Measurements from ENCODE around the gene MYO1G.

The MYO1G gene

DNA sequence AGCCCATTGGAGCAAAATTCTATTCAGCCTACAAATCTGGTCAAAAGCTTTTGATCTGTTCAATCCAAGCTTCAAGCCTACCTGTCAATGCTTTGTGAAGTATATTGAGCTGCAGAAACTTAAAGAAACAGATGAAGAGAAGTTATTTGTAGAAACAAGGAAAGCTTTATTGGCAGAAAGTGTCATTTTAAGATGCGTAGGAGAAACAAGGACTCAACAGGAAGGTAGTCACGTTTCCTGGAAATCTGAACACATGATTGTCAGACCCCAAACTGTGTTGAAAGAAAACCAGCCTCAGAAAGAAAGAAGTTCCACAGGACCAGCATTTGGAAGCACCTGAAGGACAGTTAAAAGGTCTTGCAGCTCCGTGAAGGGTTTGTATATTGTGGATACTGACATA is 58.7 kb downstream of the MYO1G start (continued):
- TF ChIP-seq, protein P1, sequence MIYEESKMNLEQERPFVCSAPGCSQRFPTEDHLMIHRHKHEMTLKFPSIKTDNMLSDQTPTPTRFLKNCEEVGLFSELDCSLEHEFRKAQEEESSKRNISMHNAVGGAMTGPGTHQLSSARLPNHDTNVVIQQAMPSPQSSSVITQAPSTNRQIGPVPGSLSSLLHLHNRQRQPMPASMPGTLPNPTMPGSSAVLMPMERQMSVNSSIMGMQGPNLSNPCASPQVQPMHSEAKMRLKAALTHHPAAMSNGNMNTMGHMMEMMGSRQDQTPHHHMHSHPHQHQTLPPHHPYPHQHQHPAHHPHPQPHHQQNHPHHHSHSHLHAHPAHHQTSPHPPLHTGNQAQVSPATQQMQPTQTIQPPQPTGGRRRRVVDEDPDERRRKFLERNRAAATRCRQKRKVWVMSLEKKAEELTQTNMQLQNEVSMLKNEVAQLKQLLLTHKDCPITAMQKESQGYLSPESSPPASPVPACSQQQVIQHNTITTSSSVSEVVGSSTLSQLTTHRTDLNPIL (CRISPR knock-in tag; IDR thresholded peaks at IDR 0.05; ENCODE audit: low read depth) = no peak
- TF ChIP-seq, protein P2, sequence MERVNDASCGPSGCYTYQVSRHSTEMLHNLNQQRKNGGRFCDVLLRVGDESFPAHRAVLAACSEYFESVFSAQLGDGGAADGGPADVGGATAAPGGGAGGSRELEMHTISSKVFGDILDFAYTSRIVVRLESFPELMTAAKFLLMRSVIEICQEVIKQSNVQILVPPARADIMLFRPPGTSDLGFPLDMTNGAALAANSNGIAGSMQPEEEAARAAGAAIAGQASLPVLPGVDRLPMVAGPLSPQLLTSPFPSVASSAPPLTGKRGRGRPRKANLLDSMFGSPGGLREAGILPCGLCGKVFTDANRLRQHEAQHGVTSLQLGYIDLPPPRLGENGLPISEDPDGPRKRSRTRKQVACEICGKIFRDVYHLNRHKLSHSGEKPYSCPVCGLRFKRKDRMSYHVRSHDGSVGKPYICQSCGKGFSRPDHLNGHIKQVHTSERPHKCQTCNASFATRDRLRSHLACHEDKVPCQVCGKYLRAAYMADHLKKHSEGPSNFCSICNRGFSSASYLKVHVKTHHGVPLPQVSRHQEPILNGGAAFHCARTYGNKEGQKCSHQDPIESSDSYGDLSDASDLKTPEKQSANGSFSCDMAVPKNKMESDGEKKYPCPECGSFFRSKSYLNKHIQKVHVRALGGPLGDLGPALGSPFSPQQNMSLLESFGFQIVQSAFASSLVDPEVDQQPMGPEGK (CRISPR knock-in tag; IDR thresholded peaks at IDR 0.05; ENCODE audit: borderline replicate concordance) = no peak

DNA sequence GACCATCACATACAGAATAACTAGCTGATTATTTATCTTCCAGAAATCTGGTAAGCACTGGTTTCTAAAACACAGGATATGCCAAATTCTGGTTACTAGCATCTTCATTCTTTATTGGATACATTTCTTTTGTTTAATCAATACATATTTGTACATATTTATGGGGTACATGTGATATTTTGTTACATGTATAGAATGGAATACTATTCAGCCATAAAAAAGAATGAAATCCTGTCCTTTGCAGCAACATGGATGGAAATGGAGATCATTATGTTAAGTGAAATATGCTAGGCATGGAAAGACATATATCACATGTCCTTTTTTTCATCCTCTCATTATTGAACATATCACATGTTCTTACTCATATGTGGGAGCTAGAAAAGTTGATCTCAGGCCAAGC is 60.8 kb downstream of the MYO1G start:
- no peak for TF ChIP-seq CSDC2 (CRISPR knock-in tag; IDR thresholded peaks at IDR 0.05)
- TF ChIP-seq, protein P3, sequence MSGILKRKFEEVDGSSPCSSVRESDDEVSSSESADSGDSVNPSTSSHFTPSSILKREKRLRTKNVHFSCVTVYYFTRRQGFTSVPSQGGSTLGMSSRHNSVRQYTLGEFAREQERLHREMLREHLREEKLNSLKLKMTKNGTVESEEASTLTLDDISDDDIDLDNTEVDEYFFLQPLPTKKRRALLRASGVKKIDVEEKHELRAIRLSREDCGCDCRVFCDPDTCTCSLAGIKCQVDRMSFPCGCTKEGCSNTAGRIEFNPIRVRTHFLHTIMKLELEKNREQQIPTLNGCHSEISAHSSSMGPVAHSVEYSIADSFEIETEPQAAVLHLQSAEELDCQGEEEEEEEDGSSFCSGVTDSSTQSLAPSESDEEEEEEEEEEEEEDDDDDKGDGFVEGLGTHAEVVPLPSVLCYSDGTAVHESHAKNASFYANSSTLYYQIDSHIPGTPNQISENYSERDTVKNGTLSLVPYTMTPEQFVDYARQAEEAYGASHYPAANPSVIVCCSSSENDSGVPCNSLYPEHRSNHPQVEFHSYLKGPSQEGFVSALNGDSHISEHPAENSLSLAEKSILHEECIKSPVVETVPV (CRISPR knock-in tag; IDR thresholded peaks at IDR 0.05) = no peak
- TF ChIP-seq OSR1 (CRISPR knock-in tag; IDR thresholded peaks at IDR 0.05) = no peak
- TF ChIP-seq ZNF70 (CRISPR knock-in tag; IDR thresholded peaks at IDR 0.05) = no peak
- no peak for TF ChIP-seq ZFP3 (CRISPR knock-in tag; IDR thresholded peaks at IDR 0.05)
- TF ChIP-seq TOX (CRISPR knock-in tag; IDR thresholded peaks at IDR 0.05; ENCODE audit: borderline replicate concordance) = no peak
- TF ChIP-seq ZNF565 (CRISPR knock-in tag; conservative IDR thresholded peaks at IDR 0.05; ENCODE audit: low read depth) = no peak
- no peak for TF ChIP-seq ZC3H10 (CRISPR knock-in tag; IDR thresholded peaks at IDR 0.05)
- no peak for TF ChIP-seq ESRRG (CRISPR knock-in tag; IDR thresholded peaks at IDR 0.05)
- TF ChIP-seq TCF4 (CRISPR knock-in tag; IDR thresholded peaks at IDR 0.05; ENCODE audit: borderline replicate concordance) = no peak
- TF ChIP-seq, protein P2 (CRISPR knock-in tag; IDR thresholded peaks at IDR 0.05; ENCODE audit: borderline replicate concordance) = no peak
- no peak for TF ChIP-seq ZFP30 (CRISPR knock-in tag; IDR thresholded peaks at IDR 0.05)
- TF ChIP-seq GLIS3 (CRISPR knock-in tag; IDR thresholded peaks at IDR 0.05) = no peak
- TF ChIP-seq, protein P1 (CRISPR knock-in tag; IDR thresholded peaks at IDR 0.05; ENCODE audit: low read depth) = no peak
- TF ChIP-seq, protein P4, sequence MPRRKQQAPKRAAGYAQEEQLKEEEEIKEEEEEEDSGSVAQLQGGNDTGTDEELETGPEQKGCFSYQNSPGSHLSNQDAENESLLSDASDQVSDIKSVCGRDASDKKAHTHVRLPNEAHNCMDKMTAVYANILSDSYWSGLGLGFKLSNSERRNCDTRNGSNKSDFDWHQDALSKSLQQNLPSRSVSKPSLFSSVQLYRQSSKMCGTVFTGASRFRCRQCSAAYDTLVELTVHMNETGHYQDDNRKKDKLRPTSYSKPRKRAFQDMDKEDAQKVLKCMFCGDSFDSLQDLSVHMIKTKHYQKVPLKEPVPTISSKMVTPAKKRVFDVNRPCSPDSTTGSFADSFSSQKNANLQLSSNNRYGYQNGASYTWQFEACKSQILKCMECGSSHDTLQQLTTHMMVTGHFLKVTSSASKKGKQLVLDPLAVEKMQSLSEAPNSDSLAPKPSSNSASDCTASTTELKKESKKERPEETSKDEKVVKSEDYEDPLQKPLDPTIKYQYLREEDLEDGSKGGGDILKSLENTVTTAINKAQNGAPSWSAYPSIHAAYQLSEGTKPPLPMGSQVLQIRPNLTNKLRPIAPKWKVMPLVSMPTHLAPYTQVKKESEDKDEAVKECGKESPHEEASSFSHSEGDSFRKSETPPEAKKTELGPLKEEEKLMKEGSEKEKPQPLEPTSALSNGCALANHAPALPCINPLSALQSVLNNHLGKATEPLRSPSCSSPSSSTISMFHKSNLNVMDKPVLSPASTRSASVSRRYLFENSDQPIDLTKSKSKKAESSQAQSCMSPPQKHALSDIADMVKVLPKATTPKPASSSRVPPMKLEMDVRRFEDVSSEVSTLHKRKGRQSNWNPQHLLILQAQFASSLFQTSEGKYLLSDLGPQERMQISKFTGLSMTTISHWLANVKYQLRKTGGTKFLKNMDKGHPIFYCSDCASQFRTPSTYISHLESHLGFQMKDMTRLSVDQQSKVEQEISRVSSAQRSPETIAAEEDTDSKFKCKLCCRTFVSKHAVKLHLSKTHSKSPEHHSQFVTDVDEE (CRISPR knock-in tag; IDR thresholded peaks at IDR 0.05) = no peak
- no peak for ATAC-seq

DNA sequence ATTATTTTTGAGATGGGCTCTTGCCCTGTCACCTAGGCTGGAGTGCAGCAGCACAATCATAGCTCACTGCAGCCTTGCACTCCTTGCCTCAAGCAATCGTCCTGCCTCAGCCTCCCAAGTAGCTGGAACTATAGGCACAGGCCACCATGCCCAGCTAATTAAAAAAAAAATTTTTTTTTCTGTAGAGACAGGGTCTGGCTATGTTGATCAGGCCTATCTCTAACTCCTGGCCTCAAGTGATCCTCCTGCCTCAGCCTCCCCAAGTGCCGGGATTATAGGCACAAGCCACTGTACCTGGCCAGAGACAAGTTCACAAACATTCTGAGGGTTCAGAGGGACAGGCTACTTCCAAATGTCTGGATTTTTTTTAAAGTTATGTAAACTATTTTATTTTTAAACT is 61.4 kb downstream of the MYO1G start:
- TF ChIP-seq GLIS3 (CRISPR knock-in tag; IDR thresholded peaks at IDR 0.05) (no peak), ZFP30 (CRISPR knock-in tag; IDR thresholded peaks at IDR 0.05) (no peak), RARB (CRISPR knock-in tag; IDR thresholded peaks at IDR 0.05) (no peak), CSDC2 (CRISPR knock-in tag; IDR thresholded peaks at IDR 0.05) (no peak)
- TF ChIP-seq, protein P2 (CRISPR knock-in tag; IDR thresholded peaks at IDR 0.05; ENCODE audit: borderline replicate concordance) = no peak
- TF ChIP-seq, protein P5, sequence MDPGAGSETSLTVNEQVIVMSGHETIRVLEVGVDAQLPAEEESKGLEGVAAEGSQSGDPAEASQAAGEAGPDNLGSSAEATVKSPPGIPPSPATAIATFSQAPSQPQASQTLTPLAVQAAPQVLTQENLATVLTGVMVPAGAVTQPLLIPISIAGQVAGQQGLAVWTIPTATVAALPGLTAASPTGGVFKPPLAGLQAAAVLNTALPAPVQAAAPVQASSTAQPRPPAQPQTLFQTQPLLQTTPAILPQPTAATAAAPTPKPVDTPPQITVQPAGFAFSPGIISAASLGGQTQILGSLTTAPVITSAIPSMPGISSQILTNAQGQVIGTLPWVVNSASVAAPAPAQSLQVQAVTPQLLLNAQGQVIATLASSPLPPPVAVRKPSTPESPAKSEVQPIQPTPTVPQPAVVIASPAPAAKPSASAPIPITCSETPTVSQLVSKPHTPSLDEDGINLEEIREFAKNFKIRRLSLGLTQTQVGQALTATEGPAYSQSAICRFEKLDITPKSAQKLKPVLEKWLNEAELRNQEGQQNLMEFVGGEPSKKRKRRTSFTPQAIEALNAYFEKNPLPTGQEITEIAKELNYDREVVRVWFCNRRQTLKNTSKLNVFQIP (CRISPR knock-in tag; IDR thresholded peaks at IDR 0.05; ENCODE audit: borderline replicate concordance, low read depth) = no peak
- TF ChIP-seq, protein P3 (CRISPR knock-in tag; IDR thresholded peaks at IDR 0.05) = no peak
- no peak for ATAC-seq

All from SK-N-SH treated with all-trans-retinoic acid at 6 μM for 48 hours (cell line).